Psoas muscle (tissue), 8 donors: Measurements from ENCODE around the gene FURIN. TPM values are rescaled to one million over a fixed set of nuclear protein-coding genes. Genes with fewer than 3 reads are reported as not detected.
"Not testable (repeated sequence)": the region's sequence is repeated elsewhere in the genome, so short reads cannot be mapped to it uniquely, and the experiment has no call there.

Experiments
- ATAC-seq, 4 donors: fragments of 200-7000 bp; cut with Tn5 transposase; one replicate each; pipeline ENCODE4 v1.9.1; 2020; ENCODE audit warnings: moderate library complexity in 3 of 4, mild to moderate bottlenecking in 2 of 4
- DNase-seq, 2 donors: peaks; one replicate each; pipeline ENCODE4 v3.0.0-alpha.2; 2020
- H3K27ac ChIP-seq: fragments of 200-600 bp; one replicate; pipeline ENCODE4 v1.8.0; 2022
- H3K27me3 ChIP-seq, 3 donors: fragments of 200-600 bp in 1 of 3; one replicate each; pipeline versions ENCODE4 v1.6.1 to v1.8.0; 2013 to 2022; ENCODE audit warnings: low read length in 2 of 3, mild to moderate bottlenecking in 2 of 3, moderate library complexity in 1 of 3; ENCODE audit not compliant: insufficient read depth in 3 of 3
- H3K36me3 ChIP-seq, 2 donors: fragments of 200-600 bp in 1 of 2; one replicate each; pipeline versions ENCODE4 v1.6.1 to v1.8.0; 2013 to 2022; ENCODE audit warnings: low read depth in 1 of 2, mild to moderate bottlenecking in 1 of 2, moderate library complexity in 1 of 2; ENCODE audit not compliant: insufficient read depth in 1 of 2
- H3K4me1 ChIP-seq: fragments of 200-600 bp; one replicate; pipeline ENCODE4 v1.8.0; 2022
- H3K4me3 ChIP-seq: fragments of 200-600 bp; one replicate; pipeline ENCODE4 v1.8.0; 2022; ENCODE audit warnings: mild to moderate bottlenecking
- H3K9me3 ChIP-seq: fragments of 200-600 bp; one replicate; pipeline ENCODE4 v1.8.0; 2022
- WGBS, 3 donors: extraction: QIAGEN DNeasy Blood & Tissue Kit; methylation state at CpG; one replicate each; pipeline versions ENCODE4 v1.1.6 to v1.1.7; 2013; 5-methylcytosine and 5-hydroxymethylcytosine counted together
- intact Hi-C, 2 donors: fragments of 100-400 bp; cut with DNase I; formaldehyde crosslinking; loops; one replicate each; pipeline versions ENCODE4 v1.11.0 to v1.14.2; 2022
- polyA plus RNA-seq, 3 donors: library from polyadenylated mRNA; stranded (reverse); fragments of 200-250 nt; gene quantifications; one replicate each; pipeline ENCODE4 v1.2.3, GENCODE V29; 2013
- total RNA-seq, 4 donors: library from RNA; stranded (reverse); fragmentation: NEBNext Ultra II Directional in 2 of 4; extraction: Animal tissue kit (Norgen Biotek cat#: 25700) in 2 of 4; gene quantifications; one replicate each; pipeline versions ENCODE4 v1.2.1 to v1.2.4, GENCODE V29; 2021 to 2023
- TF ChIP-seq, protein P1 (sequence below): fragments of 200-600 bp; IDR thresholded peaks from one replicate; pipeline ENCODE4 v1.8.0; 2022; ENCODE audit warnings: antibody characterized with exemption
- donor health status: healthy with polysubstance abuse.
- donor health status: DM: no; HTN: no; CAD: no; lungs with moderate emphysema.
- donor health status: Bipolar disorder and iron deficiency.
- donor health status: healthy.
- donor health status: DM: yes; HTN: yes; CAD: no.
- donor health status: DM: no; HTN: no; CAD: no.
- donor health status: DM: no; HTN: no; CAD: no.
- donor health status: DM: yes; HTN: yes; CAD: no.

The FURIN gene
- total and polyA plus RNA-seq, 7 donors, result 27.2 to 99.3 (median 49.6) TPM

- H3K9me3 ChIP-seq, result no peaks in the 10 kb centered on the region
- H3K4me3 ChIP-seq, result no peak overlapping the region
- no peak for ATAC-seq
- peaks cover 0 to 51% of the 10 kb centered on the region in 2 donors for H3K36me3 ChIP-seq
- no peak for DNase-seq
- TF ChIP-seq, protein P1, sequence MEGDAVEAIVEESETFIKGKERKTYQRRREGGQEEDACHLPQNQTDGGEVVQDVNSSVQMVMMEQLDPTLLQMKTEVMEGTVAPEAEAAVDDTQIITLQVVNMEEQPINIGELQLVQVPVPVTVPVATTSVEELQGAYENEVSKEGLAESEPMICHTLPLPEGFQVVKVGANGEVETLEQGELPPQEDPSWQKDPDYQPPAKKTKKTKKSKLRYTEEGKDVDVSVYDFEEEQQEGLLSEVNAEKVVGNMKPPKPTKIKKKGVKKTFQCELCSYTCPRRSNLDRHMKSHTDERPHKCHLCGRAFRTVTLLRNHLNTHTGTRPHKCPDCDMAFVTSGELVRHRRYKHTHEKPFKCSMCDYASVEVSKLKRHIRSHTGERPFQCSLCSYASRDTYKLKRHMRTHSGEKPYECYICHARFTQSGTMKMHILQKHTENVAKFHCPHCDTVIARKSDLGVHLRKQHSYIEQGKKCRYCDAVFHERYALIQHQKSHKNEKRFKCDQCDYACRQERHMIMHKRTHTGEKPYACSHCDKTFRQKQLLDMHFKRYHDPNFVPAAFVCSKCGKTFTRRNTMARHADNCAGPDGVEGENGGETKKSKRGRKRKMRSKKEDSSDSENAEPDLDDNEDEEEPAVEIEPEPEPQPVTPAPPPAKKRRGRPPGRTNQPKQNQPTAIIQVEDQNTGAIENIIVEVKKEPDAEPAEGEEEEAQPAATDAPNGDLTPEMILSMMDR, result no peak
- intact Hi-C loops, result no loop called here
- H3K27ac ChIP-seq, result no peak overlapping the region
- no peaks in the 10 kb centered on the region for H3K4me1 ChIP-seq
- WGBS, 3 donors, result 94 to 96% (median 95%) methylated on average over 29 of the region's 29 CpGs
- H3K27me3 ChIP-seq, result no peaks in the 10 kb centered on the region
These were observed 24.2 kb downstream of the FURIN start for GRCh38 chr15:90892498-90893174.

- TF ChIP-seq, protein P1, result no peak
- H3K27me3 ChIP-seq, result no peaks in the 10 kb centered on the region
- H3K27ac ChIP-seq, result no peak overlapping the region
- no peaks in the 10 kb centered on the region for H3K4me1 ChIP-seq
- no peak overlapping the region for H3K4me3 ChIP-seq
- no peaks in the 10 kb centered on the region for H3K9me3 ChIP-seq
- DNase-seq (no peak), ATAC-seq (no peak)
- intact Hi-C loops, result no loop called here
- 91 to 92% (median 92%) methylated on average over 32 to 33 of the region's 33 CpGs for WGBS, 3 donors
- peaks cover 0 to 51% of the 10 kb centered on the region in 2 donors for H3K36me3 ChIP-seq
These were observed 25.0 kb downstream of the FURIN start for GRCh38 chr15:90893175-90894090.

DNA sequence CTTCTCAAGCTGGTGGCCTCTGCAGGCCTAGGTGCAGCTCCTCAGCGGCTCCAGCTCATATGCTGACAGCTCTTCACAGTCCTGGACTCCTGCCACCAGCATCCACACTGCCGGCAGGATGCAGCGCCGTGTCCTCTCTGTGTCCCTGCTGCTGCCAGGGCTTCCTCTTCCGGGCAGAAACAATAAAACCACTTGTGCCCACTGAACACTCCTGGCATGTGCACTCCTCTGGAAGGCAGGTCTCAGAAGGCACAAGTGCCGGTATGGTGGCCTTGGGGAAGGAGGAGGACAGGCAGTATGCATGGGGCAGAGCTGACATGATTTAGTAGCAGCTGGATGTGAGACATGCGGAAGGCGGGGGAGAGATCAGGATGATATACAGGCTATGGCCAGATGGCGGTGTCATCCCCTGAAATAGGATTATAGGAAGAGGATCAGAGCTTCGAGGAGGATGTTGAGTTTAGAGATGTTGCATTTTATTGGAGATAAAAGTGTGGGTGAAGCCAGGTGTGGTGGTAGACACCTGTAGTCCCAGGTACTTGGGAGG is 27.3 kb downstream of the FURIN start:
- no peaks in the 10 kb centered on the region for H3K9me3 ChIP-seq
- no peak overlapping the region for H3K4me3 ChIP-seq
- TF ChIP-seq, protein P1, result no peak
- peak in 1 of 4 donors; percentile 21 for ATAC-seq
- H3K36me3 ChIP-seq, result peaks cover 0 to 34% of the 10 kb centered on the region in 2 donors
- H3K27me3 ChIP-seq, result no peaks in the 10 kb centered on the region
- 44 to 58% (median 53%) methylated on average over 10 of the region's 10 CpGs for whole genome bisulfite sequencing, 3 donors
- H3K27ac ChIP-seq, result no peak overlapping the region
- intact Hi-C loops, result no loop called here
- H3K4me1 ChIP-seq, result no peaks in the 10 kb centered on the region
- DNase-seq, result no peak

DNA sequence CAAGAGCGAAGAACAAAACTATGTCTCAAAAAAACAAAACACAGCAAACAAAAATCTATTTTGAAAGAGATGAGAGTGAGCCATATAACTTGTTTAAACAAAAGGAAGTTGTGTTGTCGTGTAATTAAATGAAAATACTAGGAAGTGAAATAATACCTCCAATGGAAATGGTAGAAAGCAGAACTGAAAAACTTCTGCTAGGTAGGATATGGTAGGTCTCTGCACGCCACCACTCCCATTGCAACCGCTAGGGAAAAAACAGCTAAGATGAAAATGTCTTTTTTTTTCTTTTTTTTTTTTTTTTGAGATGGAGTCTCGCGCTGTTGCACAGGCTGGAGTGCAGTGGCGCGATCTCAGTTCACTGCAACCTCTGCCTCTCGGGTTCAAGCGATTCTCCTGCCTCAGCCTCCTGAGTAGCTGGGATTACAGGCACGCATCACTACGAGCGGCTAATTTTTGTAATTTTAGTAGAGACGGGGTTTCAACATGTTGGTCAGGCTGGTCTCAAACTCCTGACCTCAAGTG is 28.8 kb downstream of the FURIN start:
- H3K27ac ChIP-seq, DNase-seq, H3K9me3 ChIP-seq, H3K4me1 ChIP-seq, H3K4me3 ChIP-seq, intact Hi-C loops, H3K27me3 ChIP-seq, ATAC-seq: not testable (repeated sequence)
- WGBS, 3 donors, result 91 to 96% (median 93%) methylated on average over 14 of the region's 14 CpGs
- H3K36me3 ChIP-seq, result peaks cover 0 to 27% of the 10 kb centered on the region in 2 donors
